ENCODE results near the gene PDAP1.
A peak's percentile ranks its signal among the peaks of the same experiment; 100 is the strongest.

The PDAP1 gene

DNA sequence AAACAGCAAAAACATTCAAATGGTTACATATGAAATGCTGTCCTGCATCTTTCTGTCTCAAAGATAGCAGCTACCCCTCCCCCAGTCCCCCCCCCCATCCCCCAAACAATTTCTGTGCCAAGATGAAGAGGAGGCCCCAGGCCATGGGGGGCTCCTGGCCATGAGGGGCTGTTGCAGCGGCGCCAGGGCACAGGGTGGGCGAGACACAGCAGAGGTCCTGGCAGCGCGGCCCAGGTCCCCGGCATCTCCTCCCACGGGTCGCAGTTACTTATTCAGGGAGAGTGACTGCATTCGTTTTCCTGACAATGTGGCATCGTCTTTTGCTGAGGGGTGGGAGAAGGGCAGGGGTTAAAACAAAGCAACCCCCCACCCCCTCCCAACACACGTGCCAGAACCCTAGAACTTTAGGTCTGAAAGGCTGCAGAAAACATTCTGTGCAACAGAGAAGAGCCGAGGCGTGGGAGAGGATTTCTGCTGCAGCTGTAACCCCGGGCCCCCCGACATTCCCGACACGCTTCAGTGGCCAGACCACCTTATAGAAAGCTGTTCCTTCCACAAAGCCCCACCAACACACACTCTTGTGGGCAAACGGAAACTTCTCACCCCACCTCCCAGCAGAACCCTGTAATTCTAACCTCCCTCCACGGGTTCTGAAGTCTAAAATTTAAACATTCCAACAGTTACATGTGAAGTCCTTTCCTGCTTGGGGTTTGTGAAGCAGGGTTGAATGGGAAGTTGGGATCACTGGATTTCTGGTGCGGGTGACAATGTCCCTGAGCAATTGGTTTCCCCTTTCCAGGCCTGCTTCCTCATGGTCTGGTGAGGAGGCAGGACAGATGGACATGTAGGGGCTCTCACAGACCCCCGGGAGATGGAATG, 11.7 kb downstream of the PDAP1 start:
- TF ChIP-seq, protein P1, sequence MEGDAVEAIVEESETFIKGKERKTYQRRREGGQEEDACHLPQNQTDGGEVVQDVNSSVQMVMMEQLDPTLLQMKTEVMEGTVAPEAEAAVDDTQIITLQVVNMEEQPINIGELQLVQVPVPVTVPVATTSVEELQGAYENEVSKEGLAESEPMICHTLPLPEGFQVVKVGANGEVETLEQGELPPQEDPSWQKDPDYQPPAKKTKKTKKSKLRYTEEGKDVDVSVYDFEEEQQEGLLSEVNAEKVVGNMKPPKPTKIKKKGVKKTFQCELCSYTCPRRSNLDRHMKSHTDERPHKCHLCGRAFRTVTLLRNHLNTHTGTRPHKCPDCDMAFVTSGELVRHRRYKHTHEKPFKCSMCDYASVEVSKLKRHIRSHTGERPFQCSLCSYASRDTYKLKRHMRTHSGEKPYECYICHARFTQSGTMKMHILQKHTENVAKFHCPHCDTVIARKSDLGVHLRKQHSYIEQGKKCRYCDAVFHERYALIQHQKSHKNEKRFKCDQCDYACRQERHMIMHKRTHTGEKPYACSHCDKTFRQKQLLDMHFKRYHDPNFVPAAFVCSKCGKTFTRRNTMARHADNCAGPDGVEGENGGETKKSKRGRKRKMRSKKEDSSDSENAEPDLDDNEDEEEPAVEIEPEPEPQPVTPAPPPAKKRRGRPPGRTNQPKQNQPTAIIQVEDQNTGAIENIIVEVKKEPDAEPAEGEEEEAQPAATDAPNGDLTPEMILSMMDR (IDR thresholded peaks at IDR 0.05; ENCODE audit: extremely low read depth, missing control alignments) = no peak

DNA sequence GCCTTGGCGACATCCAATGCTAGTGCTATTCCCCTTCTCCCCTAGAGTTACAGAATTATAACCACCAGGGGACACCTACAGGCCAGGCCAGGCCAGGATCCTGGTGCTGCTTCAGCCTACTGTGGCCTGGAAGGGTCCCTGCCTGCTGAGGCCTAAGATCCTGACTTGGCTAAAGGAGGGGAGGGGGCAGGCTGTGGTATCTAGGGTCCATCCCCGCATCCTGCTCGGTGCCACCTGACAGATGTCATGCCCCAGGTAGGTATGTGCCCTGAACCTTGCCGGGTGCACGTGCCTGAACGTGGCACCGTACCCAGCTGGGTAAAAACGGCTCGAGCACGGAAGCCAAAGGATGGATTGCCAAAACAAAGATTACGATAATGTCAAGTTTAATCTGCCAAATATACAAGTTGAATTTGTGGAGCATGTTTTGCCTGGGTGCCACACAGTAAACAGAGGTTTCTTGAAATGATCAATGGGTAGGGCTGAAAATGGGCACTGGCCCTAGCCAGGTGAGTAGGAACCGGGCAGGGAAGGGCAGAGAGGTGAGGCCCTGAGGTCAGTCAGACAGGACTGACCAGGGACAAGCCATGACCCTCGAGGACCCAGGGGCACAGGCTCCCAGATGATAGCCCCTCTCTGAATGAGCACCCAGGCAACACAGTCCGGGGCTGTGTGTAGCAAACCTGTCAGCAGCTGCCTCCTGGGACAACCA, 12.6 kb downstream of the PDAP1 start:
- DNase-seq (ENCODE audit: low spot score) = no peak
- TF ChIP-seq, protein P1 (IDR thresholded peaks at IDR 0.05; ENCODE audit: extremely low read depth, missing control alignments) = no peak

More for the DNA sequence above, 11.7 kb downstream of the PDAP1 start:
- DNase-seq (ENCODE audit: low spot score) = no peak

DNA sequence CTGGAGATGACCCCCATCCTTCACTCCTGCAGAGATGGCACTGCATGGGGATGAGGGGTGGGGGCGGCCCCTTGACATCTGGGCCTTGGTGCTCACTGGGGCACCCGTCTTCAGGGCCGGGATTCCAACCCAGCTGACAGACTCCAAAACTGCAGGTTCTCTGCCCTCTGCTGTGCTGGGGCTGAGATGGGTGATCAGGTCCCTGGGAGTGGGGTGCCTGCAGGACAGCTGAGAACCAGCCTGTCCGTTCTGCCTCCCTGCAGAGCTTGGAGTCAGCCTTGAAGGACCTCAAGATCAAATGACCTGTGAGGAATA, 14.3 kb downstream of the PDAP1 start:
- TF ChIP-seq, protein P1 (IDR thresholded peaks at IDR 0.05; ENCODE audit: extremely low read depth, missing control alignments) = no peak
- DNase-seq (ENCODE audit: low spot score) = no peak

DNA sequence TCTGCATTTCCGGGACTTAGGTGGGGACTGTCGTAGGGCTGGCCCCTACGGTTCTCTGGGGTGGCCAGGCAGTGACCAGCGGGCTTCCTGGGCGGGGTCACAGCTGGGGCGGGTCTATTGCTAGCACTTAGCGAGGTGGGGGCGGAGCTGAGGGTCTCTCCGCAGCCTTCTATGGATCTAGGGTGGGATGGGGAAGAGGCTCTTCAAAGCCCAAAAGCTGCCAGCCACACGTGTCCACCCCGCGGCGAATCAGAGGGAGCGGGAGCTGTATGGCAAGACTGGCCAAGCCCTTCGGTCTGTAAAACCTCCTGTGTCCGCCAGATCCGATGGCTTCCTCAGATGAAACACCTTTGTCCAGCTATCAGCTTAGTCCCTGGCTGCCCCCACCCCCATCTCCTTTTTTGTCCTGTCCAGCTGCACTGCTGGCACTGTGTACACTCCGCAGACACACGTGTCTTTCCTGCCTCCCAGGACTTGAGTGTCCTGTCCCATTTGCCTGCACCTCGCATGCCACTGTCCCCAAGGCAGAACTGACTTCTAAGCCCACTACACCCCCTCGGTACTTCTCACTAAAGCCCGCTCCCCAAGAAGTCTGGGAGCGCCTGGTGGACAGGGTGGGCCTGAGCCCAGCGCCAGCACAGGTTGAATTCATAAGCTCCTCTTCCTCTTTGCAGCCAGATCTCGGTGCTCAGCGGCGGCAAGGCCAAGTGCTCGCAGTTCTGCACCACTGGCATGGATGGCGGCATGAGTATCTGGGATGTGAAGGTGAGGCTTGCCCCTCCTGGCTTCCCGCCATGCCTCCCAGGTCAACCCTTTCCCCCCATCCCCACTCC, 14.8 kb downstream of the PDAP1 start:
- DNase-seq (ENCODE audit: low spot score) = no peak
- TF ChIP-seq, protein P1 (IDR thresholded peaks at IDR 0.05; ENCODE audit: extremely low read depth, missing control alignments) = no peak

DNA sequence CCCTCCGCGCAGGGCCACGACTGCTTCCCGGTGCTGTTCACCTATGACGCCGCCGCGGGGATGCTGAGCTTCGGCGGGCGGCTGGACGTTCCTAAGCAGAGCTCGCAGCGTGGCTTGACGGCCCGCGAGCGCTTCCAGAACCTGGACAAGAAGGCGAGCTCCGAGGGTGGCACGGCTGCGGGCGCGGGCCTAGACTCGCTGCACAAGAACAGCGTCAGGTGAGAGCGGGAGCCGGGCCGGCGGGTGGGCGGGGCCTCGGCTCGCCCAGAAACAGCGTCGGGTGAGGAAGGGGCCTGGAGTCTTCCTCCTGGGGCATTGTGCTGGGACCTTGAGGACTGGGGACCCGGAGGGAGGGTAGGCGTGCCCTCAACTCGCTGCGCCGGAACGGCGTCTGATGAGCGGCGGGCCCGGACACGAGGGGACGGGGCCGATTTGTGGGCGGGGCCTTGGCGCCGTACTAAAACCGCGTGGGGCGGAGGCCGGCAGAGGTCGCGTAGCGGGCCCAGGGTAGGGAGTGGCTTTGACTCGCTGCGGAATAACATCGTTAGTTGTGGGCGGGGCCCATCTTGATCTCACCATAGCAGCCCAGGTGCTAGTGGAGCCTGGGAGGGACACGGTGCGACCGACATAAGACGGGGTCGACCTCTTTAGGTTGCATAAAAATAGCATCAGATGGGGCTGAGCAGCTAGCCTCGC, 15.6 kb downstream of the PDAP1 start:
- DNase-seq (ENCODE audit: low spot score) = peak; percentile 81
- TF ChIP-seq, protein P1 (IDR thresholded peaks at IDR 0.05; ENCODE audit: extremely low read depth, missing control alignments) = no peak

DNA sequence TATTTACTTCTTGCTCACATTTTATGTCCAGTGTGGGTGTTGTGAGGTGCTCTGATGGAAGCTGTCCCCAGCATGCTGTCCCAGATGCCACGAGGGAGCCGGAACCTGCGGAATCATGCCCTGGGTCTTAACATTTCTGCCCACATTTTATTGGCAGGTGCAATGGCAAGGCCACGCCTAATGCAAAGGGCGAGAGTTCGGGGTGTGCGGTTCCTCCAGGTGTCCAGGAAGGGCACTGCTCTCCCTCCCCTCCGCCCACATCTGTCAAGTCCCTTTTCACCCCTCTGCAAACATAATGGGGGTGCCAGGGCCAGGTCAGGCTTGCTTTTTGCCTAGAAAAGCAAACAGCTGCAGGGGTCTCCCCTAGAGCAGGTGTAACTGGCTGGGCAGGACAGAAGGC, 16.4 kb downstream of the PDAP1 start:
- no peak for DNase-seq (ENCODE audit: low spot score)
- TF ChIP-seq, protein P1 (IDR thresholded peaks at IDR 0.05; ENCODE audit: extremely low read depth, missing control alignments) = no peak
